Measurements from ENCODE around the gene UQCRC2. TPM values are rescaled to one million over a fixed set of nuclear protein-coding genes. Genes with fewer than 3 reads are reported as not detected.
"Not testable (repeated sequence)": the region's sequence is repeated elsewhere in the genome, so short reads cannot be mapped to it uniquely, and the experiment has no call there.

The UQCRC2 gene
- total RNA-seq (2014; rRNA removed; shearing (Covaris generic); ENCODE audit: low replicate concordance): 146 and 167 TPM in 2 replicates

DNA sequence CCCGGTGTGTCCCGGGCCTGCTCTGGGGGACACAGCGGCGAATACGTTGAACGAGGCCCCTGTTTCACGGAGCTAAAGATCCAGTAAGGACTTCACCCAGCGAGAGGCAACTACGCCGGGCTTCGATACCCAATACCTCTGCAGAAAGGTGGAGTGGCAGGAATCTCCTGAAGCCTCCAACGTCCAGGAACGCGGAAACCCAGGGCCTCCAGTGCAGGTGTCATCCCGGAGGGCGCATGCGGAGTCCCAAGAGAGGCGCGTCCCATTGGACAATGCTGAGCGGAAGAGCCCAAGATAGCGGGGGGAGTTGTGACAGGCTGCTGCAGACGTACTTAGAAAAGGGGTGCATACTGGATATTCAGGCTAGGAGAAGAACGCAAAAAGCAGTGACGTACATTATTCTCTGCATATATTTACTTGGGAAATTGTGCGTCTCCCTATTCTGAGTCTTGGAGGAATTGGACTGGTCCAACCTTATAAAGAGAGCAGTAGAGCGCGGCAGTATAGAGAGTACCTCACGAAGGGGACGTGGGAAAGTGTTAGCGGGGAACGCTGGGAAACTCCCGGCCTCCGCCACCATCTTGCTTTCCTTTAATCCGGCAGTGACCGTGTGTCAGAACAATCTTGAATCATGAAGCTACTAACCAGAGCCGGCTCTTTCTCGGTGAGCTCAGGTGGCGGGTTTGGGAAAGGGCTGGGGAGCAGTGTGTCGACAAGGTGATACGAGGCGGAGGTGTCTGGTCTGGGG, at the start of gene UQCRC2:
Gene UQCRC2 (plus strand): TSS at position 569 of the 748 bp plus-strand sequence. CDS start 63 bp downstream, at position 632.
- peaks cover 18% of the 10 kb centered on the region; the same call in 1 of the 2 replicates for H3K36me3 ChIP-seq (ENCODE audit: insufficient read depth, low read length)
- H3K9ac ChIP-seq (ENCODE audit: low read length): peak within 1 kb of the TSS; percentile 95
- peak within 1 kb of the TSS; percentile 93 for H3K4me3 ChIP-seq (ENCODE audit: low read length)
- no peaks in the 10 kb centered on the region for H3K9me2 ChIP-seq (replicated peaks; ENCODE audit: insufficient read depth, low read length)
- DNase-seq: peak; percentile 96
- peak within 1 kb of the TSS; percentile 77 for H3K27ac ChIP-seq (ENCODE audit: low read length)
- H4K20me1 ChIP-seq (ENCODE audit: insufficient read depth, low read depth, low read length): peaks cover 25% of the 10 kb centered on the region
- H3K4me2 ChIP-seq (ENCODE audit: low read depth, low read length, poor library complexity, severe bottlenecking): peak within 1 kb of the TSS; percentile 75
- no peaks in the 10 kb centered on the region for H3K9me3 ChIP-seq (ENCODE audit: low read length)
- H3K4me1 ChIP-seq (ENCODE audit: low read length): peaks cover 45% of the 10 kb centered on the region
- H3K79me2 ChIP-seq (ENCODE audit: low read length): peaks cover 57% of the 10 kb centered on the region
- H3K27me3 ChIP-seq (ENCODE audit: low read length): no peaks in the 10 kb centered on the region
- H2AFZ ChIP-seq (ENCODE audit: low read length): peak within 1 kb of the TSS; percentile 91

DNA sequence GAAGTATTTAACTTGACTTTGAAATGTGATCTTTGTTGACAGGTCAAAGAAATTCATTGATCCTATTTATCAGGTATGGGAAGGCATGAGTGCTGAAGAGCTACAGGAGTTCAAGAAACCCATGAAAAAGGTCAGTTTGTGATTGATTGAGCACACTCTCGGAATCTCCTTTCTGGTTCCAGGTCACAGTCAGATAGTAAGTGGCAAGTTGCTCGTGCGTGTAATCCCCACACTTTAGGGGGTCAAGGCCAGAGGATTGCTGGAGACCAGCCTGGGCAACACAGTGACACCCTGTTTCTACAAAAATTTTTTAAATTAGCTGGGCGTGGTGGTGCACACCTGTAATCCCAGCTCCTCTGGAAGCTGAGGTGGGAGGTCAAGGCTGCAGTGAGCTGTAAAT, 20.5 kb upstream of the UQCRC2 start:
- not testable (repeated sequence) for H3K79me2 ChIP-seq (ENCODE audit: low read length); DNase-seq; H3K27ac ChIP-seq (ENCODE audit: low read length); H3K9me2 ChIP-seq (replicated peaks; ENCODE audit: insufficient read depth, low read length); H2AFZ ChIP-seq (ENCODE audit: low read length); H4K20me1 ChIP-seq (ENCODE audit: insufficient read depth, low read depth, low read length); H3K4me3 ChIP-seq (ENCODE audit: low read length); H3K4me1 ChIP-seq (ENCODE audit: low read length); H3K36me3 ChIP-seq (ENCODE audit: insufficient read depth, low read length); H3K9ac ChIP-seq (ENCODE audit: low read length); H3K4me2 ChIP-seq (ENCODE audit: low read depth, low read length, poor library complexity, severe bottlenecking); H3K27me3 ChIP-seq (ENCODE audit: low read length); H3K9me3 ChIP-seq (ENCODE audit: low read length)

DNA sequence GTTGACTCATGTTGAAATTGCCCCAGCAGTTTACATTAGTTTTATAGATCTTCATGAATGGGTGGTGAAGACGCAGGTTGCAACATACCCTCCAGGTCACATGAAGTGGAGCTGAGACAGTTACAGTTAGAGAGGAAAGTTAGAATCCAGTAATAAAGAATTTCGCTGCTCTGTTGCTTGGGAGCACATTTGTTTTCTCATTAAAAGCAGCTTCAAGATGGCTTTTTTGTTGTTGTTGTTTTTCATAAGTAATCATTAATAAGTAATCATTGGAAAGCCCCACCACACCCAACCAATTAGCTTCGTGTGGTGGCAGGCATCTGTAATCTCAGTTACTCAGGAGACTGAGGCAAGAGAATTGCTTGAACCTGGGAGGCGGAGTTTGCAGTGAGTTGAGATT, 19.8 kb upstream of the UQCRC2 start:
- H3K4me3 ChIP-seq (ENCODE audit: low read length); H3K27me3 ChIP-seq (ENCODE audit: low read length); DNase-seq; H3K4me1 ChIP-seq (ENCODE audit: low read length); H3K4me2 ChIP-seq (ENCODE audit: low read depth, low read length, poor library complexity, severe bottlenecking); H2AFZ ChIP-seq (ENCODE audit: low read length); H4K20me1 ChIP-seq (ENCODE audit: insufficient read depth, low read depth, low read length); H3K9ac ChIP-seq (ENCODE audit: low read length); H3K27ac ChIP-seq (ENCODE audit: low read length); H3K9me3 ChIP-seq (ENCODE audit: low read length); H3K36me3 ChIP-seq (ENCODE audit: insufficient read depth, low read length); H3K79me2 ChIP-seq (ENCODE audit: low read length); H3K9me2 ChIP-seq (replicated peaks; ENCODE audit: insufficient read depth, low read length): not testable (repeated sequence)

DNA sequence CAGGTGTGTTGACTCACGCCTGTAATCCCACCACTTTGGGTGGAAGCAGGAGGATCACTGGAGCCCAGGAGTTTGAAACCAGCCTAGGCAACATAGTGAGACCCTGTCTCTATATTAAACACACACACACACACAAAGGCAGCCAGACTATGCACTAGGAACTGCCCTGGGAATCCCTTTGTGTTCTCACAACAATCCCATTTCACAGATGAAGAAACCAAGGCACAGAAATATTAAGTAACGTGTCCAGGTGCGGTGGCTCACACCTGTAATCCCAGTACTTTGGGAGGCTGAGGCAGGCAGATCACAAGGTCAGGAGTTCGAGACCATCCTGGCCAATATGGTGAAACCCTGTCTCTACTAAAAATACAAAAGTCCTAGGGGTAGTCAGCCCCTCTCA, 19.4 kb upstream of the UQCRC2 start:
- not testable (repeated sequence) for H3K9ac ChIP-seq (ENCODE audit: low read length); H3K36me3 ChIP-seq (ENCODE audit: insufficient read depth, low read length); H3K4me3 ChIP-seq (ENCODE audit: low read length); H3K27ac ChIP-seq (ENCODE audit: low read length); H2AFZ ChIP-seq (ENCODE audit: low read length); H3K9me3 ChIP-seq (ENCODE audit: low read length); H3K4me1 ChIP-seq (ENCODE audit: low read length); H4K20me1 ChIP-seq (ENCODE audit: insufficient read depth, low read depth, low read length); H3K9me2 ChIP-seq (replicated peaks; ENCODE audit: insufficient read depth, low read length); DNase-seq; H3K4me2 ChIP-seq (ENCODE audit: low read depth, low read length, poor library complexity, severe bottlenecking); H3K27me3 ChIP-seq (ENCODE audit: low read length); H3K79me2 ChIP-seq (ENCODE audit: low read length)

GRCh38 chr16:21936216-21936615, 16.9 kb upstream of the UQCRC2 start:
- H3K4me1 ChIP-seq (ENCODE audit: low read length); H3K79me2 ChIP-seq (ENCODE audit: low read length); H2AFZ ChIP-seq (ENCODE audit: low read length); H3K9me2 ChIP-seq (replicated peaks; ENCODE audit: insufficient read depth, low read length); H3K9ac ChIP-seq (ENCODE audit: low read length); H3K4me3 ChIP-seq (ENCODE audit: low read length); H3K36me3 ChIP-seq (ENCODE audit: insufficient read depth, low read length); DNase-seq; H4K20me1 ChIP-seq (ENCODE audit: insufficient read depth, low read depth, low read length); H3K27me3 ChIP-seq (ENCODE audit: low read length); H3K4me2 ChIP-seq (ENCODE audit: low read depth, low read length, poor library complexity, severe bottlenecking); H3K9me3 ChIP-seq (ENCODE audit: low read length); H3K27ac ChIP-seq (ENCODE audit: low read length): not testable (repeated sequence)

GRCh38 chr16:21937336-21937829, 15.8 kb upstream of the UQCRC2 start:
- H3K9ac ChIP-seq (ENCODE audit: low read length): no peak overlapping the region
- no peaks in the 10 kb centered on the region for H3K27me3 ChIP-seq (ENCODE audit: low read length)
- H3K4me3 ChIP-seq (ENCODE audit: low read length): no peak overlapping the region
- no peaks in the 10 kb centered on the region for H3K79me2 ChIP-seq (ENCODE audit: low read length)
- H3K27ac ChIP-seq (ENCODE audit: low read length): no peak overlapping the region
- H3K4me2 ChIP-seq (ENCODE audit: low read depth, low read length, poor library complexity, severe bottlenecking): no peak overlapping the region
- H4K20me1 ChIP-seq (ENCODE audit: insufficient read depth, low read depth, low read length): no peaks in the 10 kb centered on the region
- H3K36me3 ChIP-seq (ENCODE audit: insufficient read depth, low read length): no peaks in the 10 kb centered on the region
- no peaks in the 10 kb centered on the region for H3K9me3 ChIP-seq (ENCODE audit: low read length)
- no peak overlapping the region for H2AFZ ChIP-seq (ENCODE audit: low read length)
- no peaks in the 10 kb centered on the region for H3K4me1 ChIP-seq (ENCODE audit: low read length)
- no peaks in the 10 kb centered on the region for H3K9me2 ChIP-seq (replicated peaks; ENCODE audit: insufficient read depth, low read length)
- DNase-seq: no peak

- Histone ChIP-seq H3K36me3 (ENCODE audit: insufficient read depth, low read length) (no peaks in the 10 kb centered on the region), H3K27me3 (ENCODE audit: low read length) (no peaks in the 10 kb centered on the region), H3K4me1 (ENCODE audit: low read length) (no peaks in the 10 kb centered on the region), H3K4me2 (ENCODE audit: low read depth, low read length, poor library complexity, severe bottlenecking) (no peak overlapping the region), H3K9me2 (replicated peaks; ENCODE audit: insufficient read depth, low read length) (no peaks in the 10 kb centered on the region), H3K9me3 (ENCODE audit: low read length) (no peaks in the 10 kb centered on the region), H3K79me2 (ENCODE audit: low read length) (no peaks in the 10 kb centered on the region), H3K27ac (ENCODE audit: low read length) (no peak overlapping the region), H3K4me3 (ENCODE audit: low read length) (no peak overlapping the region), H3K9ac (ENCODE audit: low read length) (no peak overlapping the region), H4K20me1 (ENCODE audit: insufficient read depth, low read depth, low read length) (no peaks in the 10 kb centered on the region), H2AFZ (ENCODE audit: low read length) (no peak overlapping the region)
- DNase-seq: no peak
Observed at GRCh38 chr16:21940570-21940969, 12.6 kb upstream of the UQCRC2 start.

DNA sequence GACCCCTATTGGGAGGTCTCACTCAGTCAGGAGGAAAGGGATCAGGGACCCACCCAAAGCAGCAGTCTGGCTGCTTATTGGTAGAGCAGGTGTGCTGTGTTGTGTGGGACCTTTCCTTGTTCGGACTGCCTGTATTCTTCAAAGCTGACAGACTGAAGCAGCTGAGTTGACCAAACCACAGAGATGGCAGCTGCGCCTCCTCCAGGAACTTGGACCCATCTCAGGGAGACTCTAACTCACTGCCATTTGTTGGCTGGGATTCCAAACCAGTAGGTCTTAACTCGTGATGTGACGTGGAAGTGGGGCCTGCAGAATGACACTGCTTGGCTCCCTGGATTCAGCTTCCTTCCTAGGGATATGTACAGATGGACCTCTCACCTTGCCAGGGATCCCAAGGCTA, 9.6 kb upstream of the UQCRC2 start:
- no peak overlapping the region for H3K4me2 ChIP-seq (ENCODE audit: low read depth, low read length, poor library complexity, severe bottlenecking)
- no peaks in the 10 kb centered on the region for H3K36me3 ChIP-seq (ENCODE audit: insufficient read depth, low read length)
- H2AFZ ChIP-seq (ENCODE audit: low read length): no peak overlapping the region
- no peaks in the 10 kb centered on the region for H3K9me3 ChIP-seq (ENCODE audit: low read length)
- no peak overlapping the region for H3K27ac ChIP-seq (ENCODE audit: low read length)
- H3K27me3 ChIP-seq (ENCODE audit: low read length): no peaks in the 10 kb centered on the region
- H3K9me2 ChIP-seq (replicated peaks; ENCODE audit: insufficient read depth, low read length): no peaks in the 10 kb centered on the region
- no peaks in the 10 kb centered on the region for H3K4me1 ChIP-seq (ENCODE audit: low read length)
- H3K4me3 ChIP-seq (ENCODE audit: low read length): no peak overlapping the region
- no peak for DNase-seq
- no peaks in the 10 kb centered on the region for H3K79me2 ChIP-seq (ENCODE audit: low read length)
- no peaks in the 10 kb centered on the region for H4K20me1 ChIP-seq (ENCODE audit: insufficient read depth, low read depth, low read length)
- H3K9ac ChIP-seq (ENCODE audit: low read length): no peak overlapping the region
